GM21381 (cell line): Measurements from ENCODE around the gene RERE.

Experiments used
- ATAC-seq: cut with Tn5 transposase; IDR thresholded peaks from one replicate; pipeline ENCODE4 v1.9.1; 2021; ENCODE audit warnings: mild to moderate bottlenecking, moderate library complexity; ENCODE audit not compliant: unreplicated experiment

Gene RERE

GRCh38 chr1:8438489-8438888 lies 379.0 kb downstream of the RERE start:
- ATAC-seq: no peak

DNA sequence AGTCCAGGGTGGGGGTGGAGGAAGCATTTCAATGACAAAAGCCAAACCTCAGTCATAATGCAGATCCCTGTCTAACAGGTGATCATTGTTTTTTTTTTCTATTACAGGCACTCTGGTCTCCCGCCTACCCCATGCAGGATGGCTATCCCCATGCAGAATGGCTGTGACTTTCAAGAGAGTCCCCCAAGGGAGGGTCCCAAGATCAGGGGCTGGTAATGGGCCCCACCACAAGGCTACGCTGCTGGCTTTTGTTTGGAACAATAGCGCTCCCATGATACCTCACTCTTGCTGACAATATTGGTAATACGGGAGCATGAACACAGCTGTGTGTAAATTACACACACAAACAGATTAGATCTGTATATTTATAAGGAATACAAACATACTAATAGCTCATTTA lies 380.1 kb downstream of the RERE start:
- no peak for ATAC-seq

DNA sequence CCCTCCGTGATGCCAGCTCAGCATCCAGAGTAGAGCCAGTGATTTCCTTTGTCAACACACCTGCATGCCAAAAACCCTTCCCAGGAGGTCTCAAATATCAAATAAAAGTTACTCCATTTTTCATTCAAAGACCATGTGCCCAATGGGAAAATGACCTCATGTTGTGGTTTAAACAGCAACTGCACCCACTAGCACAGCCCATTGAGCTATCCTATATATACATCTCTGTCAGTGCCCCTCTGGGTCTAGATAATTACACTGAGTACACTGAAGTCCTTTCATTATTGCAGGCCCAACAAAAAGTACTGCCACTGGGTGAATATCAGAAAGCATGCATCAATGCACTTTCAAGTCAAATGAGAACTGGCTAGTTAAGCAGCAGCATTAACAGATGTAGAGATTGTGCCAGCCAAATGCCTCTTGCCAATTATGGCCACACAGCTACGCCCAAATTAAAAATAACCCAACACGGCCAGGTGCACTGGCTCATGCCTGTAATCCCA lies 381.8 kb downstream of the RERE start:
- no peak for ATAC-seq

- no peak for ATAC-seq
Observed at GRCh38 chr1:8434101-8434500, 383.3 kb downstream of the RERE start.

DNA sequence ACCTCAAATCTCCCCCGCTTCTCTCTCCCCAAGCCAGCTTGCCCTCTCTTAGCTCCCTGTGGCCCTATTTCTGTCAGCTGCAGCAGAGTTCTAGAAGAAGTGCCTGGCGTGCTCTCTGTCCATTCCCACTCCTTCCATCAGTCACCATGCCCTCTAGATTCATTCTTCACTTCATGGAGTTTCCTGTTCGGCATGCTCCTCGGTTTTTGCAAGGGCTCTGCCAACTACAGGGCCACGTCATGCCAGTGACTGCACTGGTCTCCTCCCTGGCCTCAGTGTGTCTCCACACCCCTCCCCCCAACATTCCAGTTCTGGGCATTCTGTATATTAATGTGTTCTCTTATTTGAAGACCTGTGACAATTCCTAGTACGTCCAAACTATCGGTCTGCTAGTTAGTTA lies 385.7 kb downstream of the RERE start:
- no peak for ATAC-seq

- no peak for ATAC-seq
Observed at GRCh38 chr1:8431019-8431418, 386.4 kb downstream of the RERE start.

GRCh38 chr1:8430476-8430875 lies 387.0 kb downstream of the RERE start:
- no peak for ATAC-seq

- no peak for ATAC-seq
Observed at GRCh38 chr1:8429549-8430110, 387.8 kb downstream of the RERE start.

GRCh38 chr1:8428441-8428840 lies 389.0 kb downstream of the RERE start:
- ATAC-seq: no peak

- ATAC-seq: no peak
Observed at GRCh38 chr1:8427986-8428385, 389.5 kb downstream of the RERE start.

DNA sequence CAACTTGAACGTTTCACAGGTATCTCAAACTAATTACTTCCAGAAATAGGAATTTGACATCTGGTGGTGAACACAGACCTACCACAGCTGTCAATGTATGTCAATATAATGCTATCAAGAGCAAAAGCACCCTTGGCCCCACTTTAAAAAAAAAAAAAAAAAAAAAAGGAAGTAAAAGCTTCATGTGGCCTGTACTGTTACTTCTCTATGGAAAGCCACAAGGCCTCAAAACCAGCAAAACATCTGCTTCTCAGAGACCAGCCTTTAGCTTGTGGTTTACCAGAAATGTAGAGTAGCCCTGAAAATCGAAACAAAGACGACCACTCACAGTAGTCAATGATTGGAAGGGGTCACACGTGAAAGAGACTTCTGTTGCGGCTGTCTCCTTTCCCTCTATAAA lies 389.9 kb downstream of the RERE start:
- ATAC-seq: peak; percentile 58

GRCh38 chr1:8426996-8427395 lies 390.4 kb downstream of the RERE start:
- ATAC-seq: peak; percentile 5

DNA sequence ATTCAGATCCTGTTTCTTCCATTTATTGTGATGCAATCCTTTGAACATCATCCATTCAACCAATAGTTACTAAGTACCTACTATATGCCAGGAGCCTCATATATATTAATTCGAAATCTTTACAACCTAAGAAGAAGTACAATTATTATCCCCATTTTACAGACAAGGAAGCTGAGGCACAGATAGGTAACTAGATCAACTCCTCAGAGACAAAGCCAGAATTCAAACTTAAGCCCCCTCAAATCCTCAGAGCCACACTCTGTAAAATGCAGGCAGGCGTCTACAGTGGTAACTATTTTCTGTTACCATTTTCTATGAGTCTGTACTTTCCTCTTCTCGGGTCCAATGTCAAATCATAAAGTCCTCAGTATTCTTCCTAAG lies 391.7 kb downstream of the RERE start:
- ATAC-seq: no peak

DNA sequence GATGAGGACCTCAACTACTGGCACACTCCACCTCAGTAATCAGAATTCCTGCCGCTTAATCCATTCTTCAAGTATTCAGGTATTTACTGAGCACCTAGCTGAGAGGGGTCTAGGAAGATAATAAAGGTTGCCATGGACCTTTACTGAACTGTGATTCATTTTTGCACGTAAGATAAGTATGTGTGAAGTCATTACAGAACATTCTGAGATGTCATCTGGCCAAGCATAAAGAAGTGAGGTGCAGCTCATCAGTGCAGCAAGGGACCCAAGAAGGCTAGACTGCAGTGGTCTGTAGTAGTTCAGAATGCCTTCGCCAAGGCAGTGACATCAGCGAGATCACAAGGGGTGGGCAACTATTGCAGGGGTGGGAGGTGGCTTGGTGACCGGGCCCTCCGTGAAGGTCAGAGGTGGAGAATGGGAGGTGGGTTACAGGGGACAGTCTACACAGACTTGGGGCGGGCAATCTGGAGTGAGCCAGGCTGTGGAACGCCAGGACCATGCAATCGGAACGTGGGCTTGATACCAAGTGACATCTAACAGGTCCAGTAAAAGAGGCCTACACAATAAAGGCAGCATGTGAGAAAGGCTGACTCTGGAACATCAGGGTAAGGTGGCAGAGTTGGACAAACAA lies 392.2 kb downstream of the RERE start:
- ATAC-seq: no peak

- peak; percentile 11 for ATAC-seq
Observed at GRCh38 chr1:8424539-8425116, 392.8 kb downstream of the RERE start.

- peak; percentile 24 for ATAC-seq
Observed at GRCh38 chr1:8423692-8424538, 393.5 kb downstream of the RERE start.

- peak; percentile 4 for ATAC-seq
Observed at GRCh38 chr1:8423269-8423691, 394.2 kb downstream of the RERE start.

- ATAC-seq: no peak
Observed at GRCh38 chr1:8422510-8423268, 394.8 kb downstream of the RERE start.

DNA sequence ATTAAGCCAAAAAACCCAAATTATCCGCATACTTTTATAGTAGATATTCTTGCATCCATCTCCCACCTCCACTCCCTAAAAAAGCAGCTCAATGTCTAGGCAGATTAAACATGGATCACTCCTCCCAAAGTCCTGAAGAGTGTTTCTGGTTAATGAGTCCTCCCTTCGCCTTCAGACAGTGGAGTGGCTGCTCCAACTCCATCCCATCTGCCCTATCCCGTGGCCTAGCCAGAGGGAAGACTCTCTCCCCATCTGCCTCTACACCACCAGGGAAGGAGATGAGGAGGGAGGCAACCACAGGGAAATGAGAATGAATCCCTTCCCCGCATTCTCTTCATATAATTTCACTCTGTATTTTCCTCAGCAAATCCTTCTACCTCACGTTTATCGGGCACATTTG lies 395.7 kb downstream of the RERE start:
- no peak for ATAC-seq

DNA sequence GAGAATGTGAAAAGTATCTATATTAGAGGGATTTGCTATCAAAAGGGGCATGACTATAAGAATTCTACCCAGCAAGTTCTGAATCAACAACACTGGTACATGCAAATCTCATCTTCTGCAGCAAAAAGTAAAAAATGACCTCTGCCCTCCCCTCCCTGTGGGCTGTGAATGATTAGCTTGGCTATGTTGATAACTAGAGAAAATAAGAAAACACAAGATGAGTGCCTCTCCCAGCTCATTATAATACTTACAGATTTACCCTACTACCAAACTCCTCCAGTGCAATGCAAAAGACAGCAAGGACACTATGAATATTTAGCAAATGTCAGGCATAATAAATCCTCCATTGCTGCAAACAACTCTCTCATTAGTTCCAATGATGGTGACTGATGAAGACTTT lies 397.1 kb downstream of the RERE start:
- no peak for ATAC-seq

- no peak for ATAC-seq
Observed at GRCh38 chr1:8419861-8420260, 397.6 kb downstream of the RERE start.
